Gastroesophageal sphincter (tissue), 4 donors: ENCODE data around the gene AK2. TPM values are rescaled to one million over a fixed set of nuclear protein-coding genes. Genes with fewer than 3 reads are reported as not detected.

Experiments used
- ATAC-seq: fragments of 150-250 bp; one replicate; pipeline ENCODE4 v1.9.1; 2016; ENCODE audit warnings: mild to moderate bottlenecking, moderate library complexity
- H3K27ac ChIP-seq, 4 donors: fragments of 200-600 bp; sonication (generic) in 3 of 4; 1 replicate in 3 of 4; 2 replicates in 1 of 4; pipeline ENCODE4 v1.5.1; 2016 to 2019
- H3K27me3 ChIP-seq: fragments of 200-600 bp; sonication (generic); one replicate; pipeline ENCODE4 v1.5.1; 2019
- H3K36me3 ChIP-seq, 2 donors: fragments of 200-600 bp; sonication (generic); one replicate each; pipeline ENCODE4 v1.5.1; 2019; ENCODE audit warnings: control low read depth in 1 of 2
- H3K4me1 ChIP-seq, 3 donors: fragments of 200-600 bp; sonication (generic); 1 replicate in 2 of 3; 2 replicates in 1 of 3; pipeline ENCODE4 v1.5.1; 2016 to 2019; ENCODE audit warnings: control low read depth in 2 of 3
- H3K4me3 ChIP-seq, 2 donors: fragments of 200-600 bp; sonication (generic); one replicate each; pipeline ENCODE4 v1.5.1; 2019; ENCODE audit warnings: mild to moderate bottlenecking in 1 of 2, moderate library complexity in 1 of 2
- H3K9me3 ChIP-seq, 3 donors: fragments of 200-600 bp; sonication (generic); one replicate each; pipeline ENCODE4 v1.5.1; 2017 to 2019; ENCODE audit warnings: control low read depth in 2 of 3
- EP300 ChIP-seq: sonication (generic); formaldehyde crosslinking; IDR thresholded peaks from one replicate; pipeline ENCODE4 v1.6.1; 2017; ENCODE audit warnings: antibody characterized with exemption, mild to moderate bottlenecking
- POLR2A ChIP-seq, 2 donors: fragments of 450-650 bp; IDR thresholded peaks; one replicate each; pipeline ENCODE4 v1.6.1; 2017; ENCODE audit warnings: antibody characterized with exemption in 2 of 2, mild to moderate bottlenecking in 2 of 2, moderate library complexity in 1 of 2
- POLR2AphosphoS5 ChIP-seq: sonication (generic); formaldehyde crosslinking; IDR thresholded peaks from one replicate; pipeline ENCODE4 v1.6.1; 2017; ENCODE audit warnings: antibody characterized with exemption
- WGBS, 2 donors: methylation state at CpG; one replicate each; pipeline ENCODE4 v1.1.5; 2018; ENCODE audit warnings: low coverage in 1 of 2; 5-methylcytosine and 5-hydroxymethylcytosine counted together
- total RNA-seq, 4 donors: library from RNA; depleted of rRNA; stranded (reverse); fragments of >200 nt; gene quantifications; one replicate each; pipeline ENCODE4 v1.1.0, GENCODE V29; 2016
- TF ChIP-seq, protein P1 (sequence below), 4 experiments: fragments of 200-600 bp in 2 of 4; fragments of 450-650 bp in 2 of 4; sonication (generic) in 1 of 4; IDR thresholded peaks; one replicate each; pipeline ENCODE4 v1.5.1; 2017 to 2019; ENCODE audit warnings: antibody characterized with exemption in 4 of 4, mild to moderate bottlenecking in 2 of 4, moderate library complexity in 2 of 4

The AK2 gene
- total RNA-seq, 4 donors from 2014 or later: 88.9 to 115 (median 97.1) TPM

DNA sequence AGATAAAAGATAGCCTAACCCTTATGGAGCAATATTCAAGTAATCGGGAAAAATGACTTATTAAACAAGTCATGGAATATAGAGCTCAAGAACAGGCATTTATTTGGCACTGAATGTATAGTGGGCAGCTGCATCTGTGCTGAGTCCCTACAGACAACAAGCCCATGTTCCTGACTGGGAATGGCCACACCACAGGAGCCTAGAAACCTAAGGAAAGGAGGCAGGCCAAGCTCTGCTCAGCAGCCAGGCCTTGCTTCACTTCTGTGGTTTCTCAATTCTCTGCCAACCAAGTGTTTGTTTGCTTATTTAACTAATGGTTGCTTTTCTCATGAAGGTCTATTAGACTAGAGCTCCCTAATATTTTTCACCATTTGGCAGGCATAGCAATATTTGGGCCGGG is 21.5 kb downstream of the AK2 start:
- peaks cover 7 to 27% (median 20%) of the 10 kb centered on the region in 3 donors for H3K4me1 ChIP-seq
- no peak for ATAC-seq
- peaks cover 0 to 68% of the 10 kb centered on the region in 2 donors for H3K36me3 ChIP-seq
- H3K4me3 ChIP-seq: no peak overlapping the region
- H3K27me3 ChIP-seq: no peaks in the 10 kb centered on the region
- H3K27ac ChIP-seq: no peak overlapping the region
- WGBS, 2 donors: 67 to 79% methylated on average over 1 of the region's 2 CpGs
- H3K9me3 ChIP-seq: no peaks in the 10 kb centered on the region
- TF ChIP-seq, protein P1, sequence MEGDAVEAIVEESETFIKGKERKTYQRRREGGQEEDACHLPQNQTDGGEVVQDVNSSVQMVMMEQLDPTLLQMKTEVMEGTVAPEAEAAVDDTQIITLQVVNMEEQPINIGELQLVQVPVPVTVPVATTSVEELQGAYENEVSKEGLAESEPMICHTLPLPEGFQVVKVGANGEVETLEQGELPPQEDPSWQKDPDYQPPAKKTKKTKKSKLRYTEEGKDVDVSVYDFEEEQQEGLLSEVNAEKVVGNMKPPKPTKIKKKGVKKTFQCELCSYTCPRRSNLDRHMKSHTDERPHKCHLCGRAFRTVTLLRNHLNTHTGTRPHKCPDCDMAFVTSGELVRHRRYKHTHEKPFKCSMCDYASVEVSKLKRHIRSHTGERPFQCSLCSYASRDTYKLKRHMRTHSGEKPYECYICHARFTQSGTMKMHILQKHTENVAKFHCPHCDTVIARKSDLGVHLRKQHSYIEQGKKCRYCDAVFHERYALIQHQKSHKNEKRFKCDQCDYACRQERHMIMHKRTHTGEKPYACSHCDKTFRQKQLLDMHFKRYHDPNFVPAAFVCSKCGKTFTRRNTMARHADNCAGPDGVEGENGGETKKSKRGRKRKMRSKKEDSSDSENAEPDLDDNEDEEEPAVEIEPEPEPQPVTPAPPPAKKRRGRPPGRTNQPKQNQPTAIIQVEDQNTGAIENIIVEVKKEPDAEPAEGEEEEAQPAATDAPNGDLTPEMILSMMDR (IDR thresholded peaks at IDR 0.05): no peak

DNA sequence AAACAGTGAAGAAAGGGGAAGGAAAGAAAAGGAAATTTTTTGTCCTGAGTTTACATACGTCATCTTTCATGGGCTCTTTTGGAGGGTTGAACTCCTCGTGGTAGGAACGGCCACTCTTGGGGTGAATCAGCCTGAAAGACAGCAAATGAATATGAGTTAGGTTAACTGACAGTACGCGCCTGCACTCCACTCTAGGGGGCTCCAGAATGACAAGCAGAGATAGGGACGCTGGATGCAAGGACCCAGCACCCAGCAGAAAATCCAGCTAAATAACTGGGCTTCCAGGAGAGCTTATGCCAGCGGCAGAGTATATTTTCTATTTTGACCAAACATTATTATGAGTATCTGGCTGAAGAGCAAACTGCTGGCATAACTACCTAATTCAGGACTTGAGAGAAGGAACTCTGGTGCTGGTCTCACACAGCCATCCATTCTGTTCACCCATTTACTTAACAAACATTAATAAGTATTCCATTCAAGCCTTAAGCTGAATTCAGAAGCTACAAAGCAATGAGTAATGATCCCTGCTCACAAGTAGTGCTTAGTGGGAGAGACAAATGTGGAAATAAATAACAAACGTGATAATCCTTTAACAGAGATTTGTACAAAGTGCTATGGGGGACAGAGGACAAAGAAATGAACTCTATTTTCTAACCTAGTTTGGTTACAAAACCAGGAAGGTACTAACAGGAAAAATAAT is 22.1 kb downstream of the AK2 start:
- peaks cover 0 to 64% of the 10 kb centered on the region in 2 donors for H3K36me3 ChIP-seq
- no peaks in the 10 kb centered on the region for H3K27me3 ChIP-seq
- H3K9me3 ChIP-seq: no peaks in the 10 kb centered on the region
- H3K4me1 ChIP-seq: peaks cover 7 to 30% (median 20%) of the 10 kb centered on the region in 3 donors
- WGBS, 2 donors: 77 to 86% methylated on average over 8 of the region's 8 CpGs
- TF ChIP-seq, protein P1 (IDR thresholded peaks at IDR 0.05): no peak
- TF ChIP-seq POLR2AphosphoS5: no peak
- no peak for TF ChIP-seq EP300
- no peak for TF ChIP-seq POLR2A (IDR thresholded peaks at IDR 0.05)
- no peak overlapping the region for H3K4me3 ChIP-seq
- no peak for ATAC-seq
- H3K27ac ChIP-seq: no peak overlapping the region

DNA sequence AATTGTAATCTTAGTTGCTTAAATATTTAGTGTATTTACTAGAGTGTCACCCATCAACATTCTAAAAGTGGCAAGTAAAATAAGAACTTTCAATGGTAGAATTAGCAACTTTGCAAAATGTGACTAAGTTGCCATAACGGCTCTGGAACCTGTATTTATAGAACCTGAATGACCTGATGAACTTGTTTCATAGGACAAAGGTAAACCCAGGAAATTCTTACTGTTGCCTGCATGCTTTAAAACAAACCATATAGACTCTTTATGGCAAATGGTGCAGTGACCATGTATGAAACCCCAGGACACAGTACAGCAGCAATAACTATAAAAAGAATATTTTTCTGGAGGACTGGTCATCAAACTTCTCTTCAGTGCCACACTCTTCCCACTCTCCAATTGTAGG is 22.9 kb downstream of the AK2 start:
- no peak overlapping the region for H3K27ac ChIP-seq
- no peak for TF ChIP-seq POLR2AphosphoS5
- H3K36me3 ChIP-seq: peaks cover 0 to 63% of the 10 kb centered on the region in 2 donors
- no peak overlapping the region for H3K4me3 ChIP-seq
- H3K27me3 ChIP-seq: no peaks in the 10 kb centered on the region
- 75 to 86% methylated on average over 1 of the region's 1 CpG for WGBS, 2 donors
- ATAC-seq: no peak
- no peaks in the 10 kb centered on the region for H3K9me3 ChIP-seq
- H3K4me1 ChIP-seq: peaks cover 7 to 38% (median 20%) of the 10 kb centered on the region in 3 donors

DNA sequence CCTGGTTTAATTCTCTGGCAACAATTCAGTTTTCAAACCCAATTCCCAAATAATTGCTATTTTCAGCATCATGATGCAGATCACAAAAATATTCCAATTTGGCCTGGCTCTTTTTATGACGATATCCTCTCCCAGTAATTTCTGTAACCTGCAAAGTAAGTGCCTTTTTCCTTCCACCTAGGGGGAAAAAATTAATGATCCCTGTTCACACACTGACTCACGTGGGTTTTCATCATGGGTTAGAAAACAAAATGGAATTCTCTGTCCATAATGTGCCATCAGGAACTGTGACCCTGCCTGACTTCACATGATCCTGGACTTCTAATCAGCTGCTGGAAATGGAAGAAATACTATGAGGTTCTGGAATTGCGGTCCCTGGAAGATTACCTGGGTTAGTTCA is 24.5 kb downstream of the AK2 start:
- 47 to 48% methylated on average over 3 of the region's 3 CpGs for WGBS, 2 donors
- H3K27ac ChIP-seq: peak overlapping the region; percentile 27 to 82 (median 78)

DNA sequence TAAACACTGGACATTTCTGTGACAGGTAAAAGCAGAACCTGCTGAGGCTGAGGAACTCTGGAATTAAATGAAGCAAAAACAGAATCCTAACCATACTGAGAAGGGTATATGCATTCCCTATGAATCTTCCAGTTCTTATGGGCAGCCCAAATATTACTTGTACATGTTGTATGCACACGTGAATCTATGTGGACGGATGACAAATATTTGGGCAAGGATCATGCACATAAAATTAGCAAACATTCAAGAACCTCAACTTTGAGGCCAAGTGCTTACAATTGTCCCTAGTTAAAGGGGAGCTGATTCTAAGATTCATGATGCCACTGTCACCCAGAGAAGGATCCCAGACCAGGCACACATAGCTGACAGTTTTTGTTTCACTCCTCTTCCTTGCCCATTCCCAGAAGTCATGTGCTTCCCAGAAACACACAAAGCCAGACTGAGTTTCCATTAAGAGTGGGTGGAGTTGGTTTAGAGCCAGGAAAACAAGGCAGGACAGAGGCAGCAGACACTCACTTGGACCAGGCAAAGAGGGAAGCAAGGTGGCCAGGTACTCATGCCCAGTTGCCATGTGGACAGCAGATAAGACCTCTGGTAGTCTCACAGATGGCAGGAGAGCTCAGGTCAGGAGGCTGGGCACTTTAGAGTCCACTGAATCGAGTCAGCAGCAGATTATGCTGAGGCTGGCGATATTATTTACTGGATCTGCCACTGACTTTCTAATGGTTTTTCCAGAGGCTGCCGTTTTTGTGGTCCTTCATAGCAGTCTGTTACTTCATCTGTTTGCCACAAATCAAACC is 25.6 kb downstream of the AK2 start:
- 4 to 22% methylated on average over 5 of the region's 5 CpGs for WGBS, 2 donors
- H3K27ac ChIP-seq: peak overlapping the region; percentile 30 to 82 (median 78)
- ATAC-seq: peak; percentile 64
- H3K4me3 ChIP-seq: no peak overlapping the region
- no peaks in the 10 kb centered on the region for H3K9me3 ChIP-seq
- TF ChIP-seq EP300: no peak
- no peak for TF ChIP-seq POLR2A (IDR thresholded peaks at IDR 0.05)
- TF ChIP-seq, protein P1 (IDR thresholded peaks at IDR 0.05): no peak
- TF ChIP-seq POLR2AphosphoS5: peak; percentile 97
- H3K4me1 ChIP-seq: peaks cover 7 to 57% (median 20%) of the 10 kb centered on the region in 3 donors
- peaks cover 0 to 51% of the 10 kb centered on the region in 2 donors for H3K36me3 ChIP-seq
- no peaks in the 10 kb centered on the region for H3K27me3 ChIP-seq

More for the DNA sequence above, 24.5 kb downstream of the AK2 start:
- H3K9me3 ChIP-seq: no peaks in the 10 kb centered on the region
- no peaks in the 10 kb centered on the region for H3K27me3 ChIP-seq
- TF ChIP-seq POLR2AphosphoS5 (peak; percentile 26), POLR2A (IDR thresholded peaks at IDR 0.05) (no peak)
- TF ChIP-seq, protein P1 (IDR thresholded peaks at IDR 0.05): no peak
- no peak overlapping the region for H3K4me3 ChIP-seq
- peaks cover 0 to 56% of the 10 kb centered on the region in 2 donors for H3K36me3 ChIP-seq
- ATAC-seq: no peak
- peaks cover 7 to 47% (median 20%) of the 10 kb centered on the region in 3 donors for H3K4me1 ChIP-seq
